Measurements from ENCODE around the gene PRPS1. TPM values are rescaled to one million over a fixed set of nuclear protein-coding genes. Genes with fewer than 3 reads are reported as not detected.
"Not testable (repeated sequence)": the region's sequence is repeated elsewhere in the genome, so short reads cannot be mapped to it uniquely, and the experiment has no call there.

The PRPS1 gene
- total RNA-seq, 1 experiment from 2014 or later, result 100 TPM

- no peak for DNase-seq (ENCODE audit: low spot score)
These were observed 1.9 kb downstream of the PRPS1 start for GRCh38 chrX:107630031-107630689.

- no peak for DNase-seq (ENCODE audit: low spot score)
These were observed 4.0 kb downstream of the PRPS1 start for GRCh38 chrX:107632346-107632745.

GRCh38 chrX:107646735-107647134 is 18.4 kb downstream of the PRPS1 start:
- no peak for DNase-seq (ENCODE audit: low spot score)

GRCh38 chrX:107648332-107648731 is 20.0 kb downstream of the PRPS1 start:
- DNase-seq (ENCODE audit: low spot score), result no peak

GRCh38 chrX:107654566-107654871 is 26.2 kb downstream of the PRPS1 start:
- DNase-seq (ENCODE audit: low spot score), result no peak

GRCh38 chrX:107654872-107655761 is 26.8 kb downstream of the PRPS1 start:
- DNase-seq (ENCODE audit: low spot score), result peak; percentile 90

- DNase-seq (ENCODE audit: low spot score), result no peak
These were observed 28.7 kb downstream of the PRPS1 start for GRCh38 chrX:107656978-107657377.

GRCh38 chrX:107658660-107659059 is 30.4 kb downstream of the PRPS1 start:
- DNase-seq (ENCODE audit: low spot score), result no peak

- DNase-seq (ENCODE audit: low spot score), result no peak
These were observed 31.0 kb downstream of the PRPS1 start for GRCh38 chrX:107659286-107659685.

GRCh38 chrX:107659768-107660167 is 31.5 kb downstream of the PRPS1 start:
- DNase-seq (ENCODE audit: low spot score), result peak; percentile 38

GRCh38 chrX:107662145-107662544 is 33.8 kb downstream of the PRPS1 start:
- DNase-seq (ENCODE audit: low spot score), result no peak

- no peak for DNase-seq (ENCODE audit: low spot score)
These were observed 34.5 kb downstream of the PRPS1 start for GRCh38 chrX:107662824-107663223.

- DNase-seq (ENCODE audit: low spot score), result no peak
These were observed 38.6 kb downstream of the PRPS1 start for GRCh38 chrX:107666931-107667330.

- no peak for DNase-seq (ENCODE audit: low spot score)
These were observed 39.1 kb downstream of the PRPS1 start for GRCh38 chrX:107667426-107667825.

- DNase-seq (ENCODE audit: low spot score), result not testable (repeated sequence)
These were observed 40.4 kb downstream of the PRPS1 start for GRCh38 chrX:107668710-107669109.

- no peak for DNase-seq (ENCODE audit: low spot score)
These were observed 41.0 kb downstream of the PRPS1 start for GRCh38 chrX:107669261-107669660.

GRCh38 chrX:107669885-107670628 is 41.7 kb downstream of the PRPS1 start:
- no peak for DNase-seq (ENCODE audit: low spot score)

GRCh38 chrX:107671256-107671655 is 42.9 kb downstream of the PRPS1 start:
- not testable (repeated sequence) for DNase-seq (ENCODE audit: low spot score)

GRCh38 chrX:107672955-107673378 is 44.7 kb downstream of the PRPS1 start:
- DNase-seq (ENCODE audit: low spot score), result peak; percentile 82

GRCh38 chrX:107673431-107673830 is 45.1 kb downstream of the PRPS1 start:
- DNase-seq (ENCODE audit: low spot score), result no peak

GRCh38 chrX:107673933-107674479 is 45.7 kb downstream of the PRPS1 start:
- peak; percentile 72 for DNase-seq (ENCODE audit: low spot score)

Measured in H4 (cell line).